ENCODE results near the gene TBX4.
"Not testable (repeated sequence)": the region's sequence is repeated elsewhere in the genome, so short reads cannot be mapped to it uniquely, and the experiment has no call there.

Gene TBX4

GRCh38 chr17:61484174-61484573 lies 32.0 kb downstream of the TBX4 start:
- DNase-seq, result no peak

- no peak for DNase-seq
Observed at GRCh38 chr17:61485067-61485775, 33.0 kb downstream of the TBX4 start.

- DNase-seq, result peak in 2 of 14 donors; percentile 3 to 22
Observed at GRCh38 chr17:61486135-61487120, 34.2 kb downstream of the TBX4 start.

- no peak for DNase-seq
Observed at GRCh38 chr17:61487161-61487988, 35.2 kb downstream of the TBX4 start.

GRCh38 chr17:61487989-61488595 lies 35.9 kb downstream of the TBX4 start:
- DNase-seq, result no peak

- DNase-seq, result peak in 2 of 14 donors; percentile 14 to 40
Observed at GRCh38 chr17:61488878-61489718, 36.9 kb downstream of the TBX4 start.

- DNase-seq, result no peak
Observed at GRCh38 chr17:61489719-61490490, 37.7 kb downstream of the TBX4 start.

- no peak for DNase-seq
Observed at GRCh38 chr17:61490540-61490975, 38.3 kb downstream of the TBX4 start.

GRCh38 chr17:61491981-61492380 lies 39.8 kb downstream of the TBX4 start:
- no peak for DNase-seq

GRCh38 chr17:61492759-61493526 lies 40.7 kb downstream of the TBX4 start:
- DNase-seq, result no peak

GRCh38 chr17:61493830-61494324 lies 41.7 kb downstream of the TBX4 start:
- DNase-seq, result not testable (repeated sequence)

GRCh38 chr17:61494325-61495160 lies 42.3 kb downstream of the TBX4 start:
- DNase-seq, result no peak

- DNase-seq, result no peak
Observed at GRCh38 chr17:61495161-61495857, 43.1 kb downstream of the TBX4 start.

GRCh38 chr17:61496174-61496956 lies 44.1 kb downstream of the TBX4 start:
- no peak for DNase-seq

- no peak for DNase-seq
Observed at GRCh38 chr17:61496957-61497653, 44.9 kb downstream of the TBX4 start.
